OCI-LY1 (cell line): ENCODE data around the gene HMCN2.

Source experiments
- H2AFZ ChIP-seq: fragments of 200-600 bp; sonication (generic), shearing (Covaris generic); 2 replicates; pipeline ENCODE4 v1.6.0; 2014; ENCODE audit warnings: antibody characterized with exemption, mild to moderate bottlenecking, low read length
- H3F3A ChIP-seq: fragments of 200-600 bp; sonication (generic), shearing (Covaris generic); 2 replicates; pipeline ENCODE4 v1.6.0; 2014; ENCODE audit warnings: mild to moderate bottlenecking, antibody characterized with exemption, low read length, moderate library complexity; ENCODE audit not compliant: insufficient read depth
- H3K27ac ChIP-seq: fragments of 200-600 bp; sonication (generic); 2 replicates; pipeline ENCODE4 v1.5.1; 2014; ENCODE audit warnings: low read length, mixed run types, mild to moderate bottlenecking, low read depth; ENCODE audit not compliant: poor library complexity, severe bottlenecking
- H3K27me3 ChIP-seq: fragments of 200-600 bp; sonication (generic); 2 replicates; pipeline ENCODE4 v1.6.0; 2014; ENCODE audit warnings: antibody characterized with exemption, mild to moderate bottlenecking, low read length, moderate library complexity; ENCODE audit not compliant: insufficient read depth
- H3K36me3 ChIP-seq: fragments of 200-600 bp; sonication (generic); 2 replicates; pipeline ENCODE4 v1.6.1; 2014; ENCODE audit warnings: mild to moderate bottlenecking, antibody characterized with exemption, low read length, moderate library complexity, mixed read lengths; ENCODE audit not compliant: insufficient read depth
- H3K4me1 ChIP-seq: fragments of 200-600 bp; sonication (generic); 2 replicates; pipeline ENCODE4 v1.5.1; 2014; ENCODE audit warnings: mild to moderate bottlenecking, low read length, moderate library complexity; ENCODE audit not compliant: insufficient read depth, severe bottlenecking
- H3K4me2 ChIP-seq: fragments of 200-600 bp; sonication (generic), shearing (Covaris generic); 2 replicates; pipeline ENCODE4 v1.6.1; 2014; ENCODE audit warnings: low read length
- H3K4me3 ChIP-seq: fragments of 200-600 bp; sonication (generic); 2 replicates; pipeline ENCODE4 v1.5.1; 2014; ENCODE audit warnings: low read length, low read depth, mild to moderate bottlenecking, mixed read lengths; ENCODE audit not compliant: poor library complexity, severe bottlenecking
- H3K79me2 ChIP-seq: fragments of 200-600 bp; shearing (Covaris generic); 2 replicates; pipeline ENCODE4 v1.6.1; 2016; ENCODE audit warnings: mixed run types, low read length, mixed read lengths; ENCODE audit not compliant: insufficient read depth
- H3K9ac ChIP-seq: fragments of 200-600 bp; sonication (generic), shearing (Covaris generic); 2 replicates; pipeline ENCODE4 v1.6.1; 2014; ENCODE audit warnings: mild to moderate bottlenecking, low read length, mixed read lengths
- H3K9me2 ChIP-seq: fragments of 200-600 bp; sonication (generic), shearing (Covaris generic); 2 replicates; pipeline ENCODE4 v1.6.1; 2014; ENCODE audit warnings: low read depth, mild to moderate bottlenecking, low read length, mixed read lengths
- H3K9me3 ChIP-seq: fragments of 200-600 bp; shearing (Covaris generic); 2 replicates; pipeline ENCODE4 v1.6.1; 2014; ENCODE audit warnings: low read length, mixed read lengths
- H4K20me1 ChIP-seq: fragments of 200-600 bp; sonication (generic), shearing (Covaris generic); 2 replicates; pipeline ENCODE4 v1.6.0; 2016; ENCODE audit warnings: mild to moderate bottlenecking, low read length; ENCODE audit not compliant: insufficient read depth
- CTCF ChIP-seq: fragments of 200-600 bp; sonication (generic), shearing (Covaris generic); IDR thresholded peaks from 2 replicates; pipeline ENCODE4 v1.5.1; 2017; ENCODE audit warnings: mild to moderate bottlenecking, antibody characterized with exemption, low read length, moderate library complexity, mixed read lengths
- EZH2 ChIP-seq: fragments of 200-600 bp; sonication (generic), shearing (Covaris generic); IDR thresholded peaks from 2 replicates; pipeline ENCODE4 v1.8.0; 2017; ENCODE audit warnings: borderline replicate concordance, mixed run types, mild to moderate bottlenecking, antibody characterized with exemption, low read length, moderate library complexity, mixed read lengths

The HMCN2 gene

GRCh38 chr9:130422546-130422945, 157.0 kb downstream of the HMCN2 start:
- no peak overlapping the region for H3K27ac ChIP-seq
- TF ChIP-seq EZH2: no peak
- H3K9me2 ChIP-seq: no peaks in the 10 kb centered on the region
- no peaks in the 10 kb centered on the region for H3K9me3 ChIP-seq
- no peaks in the 10 kb centered on the region for H3K36me3 ChIP-seq
- H3K9ac ChIP-seq: no peak overlapping the region
- no peak overlapping the region for H2AFZ ChIP-seq
- no peaks in the 10 kb centered on the region for H4K20me1 ChIP-seq
- no peak overlapping the region for H3K4me2 ChIP-seq
- no peaks in the 10 kb centered on the region for H3F3A ChIP-seq
- no peaks in the 10 kb centered on the region for H3K4me1 ChIP-seq
- H3K4me3 ChIP-seq: no peak overlapping the region
- no peaks in the 10 kb centered on the region for H3K79me2 ChIP-seq
- no peaks in the 10 kb centered on the region for H3K27me3 ChIP-seq

GRCh38 chr9:130423272-130423671, 157.7 kb downstream of the HMCN2 start:
- no peaks in the 10 kb centered on the region for H3K9me3 ChIP-seq
- no peak overlapping the region for H3K27ac ChIP-seq
- H3K4me1 ChIP-seq: no peaks in the 10 kb centered on the region
- TF ChIP-seq CTCF (no peak), EZH2 (no peak)
- no peak overlapping the region for H3K4me3 ChIP-seq
- H3K79me2 ChIP-seq: no peaks in the 10 kb centered on the region
- no peak overlapping the region for H2AFZ ChIP-seq
- no peaks in the 10 kb centered on the region for H3K9me2 ChIP-seq
- no peaks in the 10 kb centered on the region for H3K36me3 ChIP-seq
- H3K9ac ChIP-seq: no peak overlapping the region
- no peaks in the 10 kb centered on the region for H4K20me1 ChIP-seq
- H3F3A ChIP-seq: no peaks in the 10 kb centered on the region
- H3K27me3 ChIP-seq: no peaks in the 10 kb centered on the region
- no peak overlapping the region for H3K4me2 ChIP-seq

- H3K4me2 ChIP-seq: no peak overlapping the region
Measured at GRCh38 chr9:130424595-130425454, 159.3 kb downstream of the HMCN2 start.

More at GRCh38 chr9:130424595-130425454, 159.3 kb downstream of the HMCN2 start:
- TF ChIP-seq CTCF (no peak), EZH2 (no peak)
- Histone ChIP-seq H3K27ac (no peak overlapping the region), H3K36me3 (no peaks in the 10 kb centered on the region), H3K4me3 (no peak overlapping the region), H3K27me3 (peaks cover 3% of the 10 kb centered on the region; the same call in 1 of the 2 replicates), H3F3A (no peaks in the 10 kb centered on the region), H3K9ac (no peak overlapping the region), H2AFZ (no peak overlapping the region), H3K79me2 (no peaks in the 10 kb centered on the region), H3K4me1 (no peaks in the 10 kb centered on the region), H4K20me1 (no peaks in the 10 kb centered on the region), H3K9me2 (no peaks in the 10 kb centered on the region), H3K9me3 (no peaks in the 10 kb centered on the region)
